ENCODE results near the gene DYNC1LI2.

DYNC1LI2 gene

DNA sequence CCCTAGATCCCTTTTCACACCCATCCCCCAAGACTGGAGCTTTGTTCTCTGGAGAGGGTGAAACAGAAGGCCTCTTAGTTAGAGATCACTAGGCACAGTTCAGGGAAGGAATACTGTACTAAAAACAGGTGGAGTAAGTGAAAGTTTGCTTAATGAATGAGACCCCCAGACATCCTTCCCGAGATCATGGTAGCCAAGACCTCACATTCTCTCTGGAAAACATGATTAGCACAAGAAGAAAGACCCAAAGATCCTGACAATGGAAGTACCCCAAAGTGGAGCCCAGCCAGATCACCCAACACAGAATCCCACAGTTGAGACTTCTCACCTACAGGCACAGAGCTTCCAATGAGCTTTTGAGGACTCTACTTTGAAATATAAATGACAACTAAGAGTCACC lies 51.5 kb downstream of the DYNC1LI2 start:
- no peak overlapping the region for H2AFZ ChIP-seq
- H3K4me1 ChIP-seq: peaks cover 9% of the 10 kb centered on the region
- no peak overlapping the region for H3K27ac ChIP-seq
- H3K27me3 ChIP-seq (ENCODE audit: control insufficient read depth, insufficient read depth, low read length): no peaks in the 10 kb centered on the region
- H3K4me3 ChIP-seq (ENCODE audit: low read depth, low read length): no peak overlapping the region
- H3K79me2 ChIP-seq: peaks cover 8% of the 10 kb centered on the region
- H3K36me3 ChIP-seq (ENCODE audit: control insufficient read depth, insufficient read depth, low read length): no peaks in the 10 kb centered on the region
- no peaks in the 10 kb centered on the region for H3K9me3 ChIP-seq (ENCODE audit: control insufficient read depth, low read length)
- H3K9ac ChIP-seq: no peak overlapping the region
- TF ChIP-seq, protein P1, sequence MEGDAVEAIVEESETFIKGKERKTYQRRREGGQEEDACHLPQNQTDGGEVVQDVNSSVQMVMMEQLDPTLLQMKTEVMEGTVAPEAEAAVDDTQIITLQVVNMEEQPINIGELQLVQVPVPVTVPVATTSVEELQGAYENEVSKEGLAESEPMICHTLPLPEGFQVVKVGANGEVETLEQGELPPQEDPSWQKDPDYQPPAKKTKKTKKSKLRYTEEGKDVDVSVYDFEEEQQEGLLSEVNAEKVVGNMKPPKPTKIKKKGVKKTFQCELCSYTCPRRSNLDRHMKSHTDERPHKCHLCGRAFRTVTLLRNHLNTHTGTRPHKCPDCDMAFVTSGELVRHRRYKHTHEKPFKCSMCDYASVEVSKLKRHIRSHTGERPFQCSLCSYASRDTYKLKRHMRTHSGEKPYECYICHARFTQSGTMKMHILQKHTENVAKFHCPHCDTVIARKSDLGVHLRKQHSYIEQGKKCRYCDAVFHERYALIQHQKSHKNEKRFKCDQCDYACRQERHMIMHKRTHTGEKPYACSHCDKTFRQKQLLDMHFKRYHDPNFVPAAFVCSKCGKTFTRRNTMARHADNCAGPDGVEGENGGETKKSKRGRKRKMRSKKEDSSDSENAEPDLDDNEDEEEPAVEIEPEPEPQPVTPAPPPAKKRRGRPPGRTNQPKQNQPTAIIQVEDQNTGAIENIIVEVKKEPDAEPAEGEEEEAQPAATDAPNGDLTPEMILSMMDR (IDR thresholded peaks at IDR 0.05): no peak
- no peak overlapping the region for H3K4me2 ChIP-seq (ENCODE audit: low read length)

DNA sequence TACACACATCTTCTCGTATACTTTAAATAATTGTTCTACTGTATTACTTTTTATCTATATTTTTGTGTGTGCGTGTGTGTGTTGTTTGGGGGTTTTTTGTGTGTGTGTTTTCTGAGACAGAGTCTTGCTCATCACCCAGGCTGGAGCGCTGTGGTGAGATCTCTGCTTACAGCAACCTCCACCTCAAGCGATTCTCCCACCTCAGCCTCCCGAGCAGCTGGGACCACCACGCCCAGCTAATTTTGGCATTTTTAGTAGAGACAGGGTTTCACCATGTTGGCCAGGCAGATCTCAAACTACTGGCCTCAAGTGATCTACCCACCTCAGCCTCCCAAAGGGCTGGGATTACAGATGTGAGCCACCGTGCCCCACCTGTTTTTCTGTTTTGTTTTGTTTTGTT lies 53.4 kb downstream of the DYNC1LI2 start:
- Histone ChIP-seq H3K9me3 (ENCODE audit: control insufficient read depth, low read length) (no peaks in the 10 kb centered on the region), H3K9ac (no peak overlapping the region), H3K4me1 (peaks cover 11% of the 10 kb centered on the region), H3K36me3 (ENCODE audit: control insufficient read depth, insufficient read depth, low read length) (no peaks in the 10 kb centered on the region), H3K27me3 (ENCODE audit: control insufficient read depth, insufficient read depth, low read length) (no peaks in the 10 kb centered on the region), H3K4me3 (ENCODE audit: low read depth, low read length) (no peak overlapping the region), H3K27ac (no peak overlapping the region), H3K79me2 (peaks cover 23% of the 10 kb centered on the region), H2AFZ (no peak overlapping the region), H3K4me2 (ENCODE audit: low read length) (no peak overlapping the region)
- TF ChIP-seq, protein P1 (IDR thresholded peaks at IDR 0.05): no peak

DNA sequence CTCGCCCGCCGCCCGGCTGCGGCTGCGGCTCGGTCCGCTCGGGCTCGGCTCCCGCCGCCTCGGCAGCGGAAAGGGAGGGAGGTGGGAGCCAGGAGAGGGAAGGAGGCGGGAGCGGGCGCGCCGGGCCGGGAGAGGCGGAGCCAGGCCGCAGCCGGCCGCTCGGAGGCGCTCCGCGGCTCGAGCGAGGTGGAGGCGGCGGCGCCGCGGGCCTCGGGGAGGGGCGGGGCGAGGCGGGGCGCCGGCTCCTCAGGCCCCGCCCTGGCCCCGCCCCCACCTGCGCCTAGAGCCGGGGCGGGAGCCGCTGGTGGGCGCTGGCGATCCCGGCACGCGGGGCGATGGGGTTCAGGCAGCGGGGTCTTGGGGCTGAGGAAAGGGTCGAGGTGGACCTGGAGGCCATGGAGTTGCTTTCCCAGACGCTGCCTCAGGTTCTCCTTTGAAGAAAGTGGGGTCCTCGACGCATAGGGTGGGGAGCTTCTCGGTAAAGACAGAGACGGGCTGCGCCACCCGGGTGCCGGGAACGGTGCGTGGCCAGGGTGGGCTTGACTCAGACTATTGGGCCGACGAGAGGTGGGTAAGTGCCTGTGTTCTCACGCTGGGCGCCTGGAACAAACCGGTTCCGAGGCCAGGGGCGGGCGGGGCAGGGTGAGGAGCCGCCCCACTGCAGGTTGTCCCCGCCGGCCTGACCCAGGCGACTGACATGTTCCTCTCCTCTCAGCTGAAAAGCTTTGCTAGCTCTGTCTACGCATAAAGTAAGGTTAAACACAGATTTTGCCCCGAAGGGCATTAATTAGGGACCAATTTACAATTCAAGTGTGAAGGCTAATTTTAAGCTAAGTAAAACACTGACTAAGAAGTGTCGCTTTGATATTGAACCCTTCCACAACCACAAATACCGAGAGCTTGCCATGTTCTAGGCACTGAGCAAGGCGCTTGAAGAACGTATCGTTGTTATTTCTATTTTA lies 54.5 kb downstream of the DYNC1LI2 start, which contains the start of gene CMTM4:
TSS of gene CMTM4 (minus strand) at position 75 of the 962 bp plus-strand sequence. CDS start 218 bp downstream, outside the sequence.
- H3K4me3 ChIP-seq (ENCODE audit: low read depth, low read length): peak within 1 kb of the TSS; percentile 93
- TF ChIP-seq, protein P1 (IDR thresholded peaks at IDR 0.05): peak; percentile 15
- no peaks in the 10 kb centered on the region for H3K36me3 ChIP-seq (ENCODE audit: control insufficient read depth, insufficient read depth, low read length)
- H3K27me3 ChIP-seq (ENCODE audit: control insufficient read depth, insufficient read depth, low read length): no peaks in the 10 kb centered on the region
- peaks cover 11% of the 10 kb centered on the region for H3K4me1 ChIP-seq
- peak within 1 kb of the TSS; percentile 90 for H3K27ac ChIP-seq
- H2AFZ ChIP-seq: peak within 1 kb of the TSS; percentile 99
- H3K4me2 ChIP-seq (ENCODE audit: low read length): peak within 1 kb of the TSS; percentile 99
- no peaks in the 10 kb centered on the region for H3K9me3 ChIP-seq (ENCODE audit: control insufficient read depth, low read length)
- H3K79me2 ChIP-seq: peaks cover 33% of the 10 kb centered on the region
- H3K9ac ChIP-seq: peak within 1 kb of the TSS; percentile 79

DNA sequence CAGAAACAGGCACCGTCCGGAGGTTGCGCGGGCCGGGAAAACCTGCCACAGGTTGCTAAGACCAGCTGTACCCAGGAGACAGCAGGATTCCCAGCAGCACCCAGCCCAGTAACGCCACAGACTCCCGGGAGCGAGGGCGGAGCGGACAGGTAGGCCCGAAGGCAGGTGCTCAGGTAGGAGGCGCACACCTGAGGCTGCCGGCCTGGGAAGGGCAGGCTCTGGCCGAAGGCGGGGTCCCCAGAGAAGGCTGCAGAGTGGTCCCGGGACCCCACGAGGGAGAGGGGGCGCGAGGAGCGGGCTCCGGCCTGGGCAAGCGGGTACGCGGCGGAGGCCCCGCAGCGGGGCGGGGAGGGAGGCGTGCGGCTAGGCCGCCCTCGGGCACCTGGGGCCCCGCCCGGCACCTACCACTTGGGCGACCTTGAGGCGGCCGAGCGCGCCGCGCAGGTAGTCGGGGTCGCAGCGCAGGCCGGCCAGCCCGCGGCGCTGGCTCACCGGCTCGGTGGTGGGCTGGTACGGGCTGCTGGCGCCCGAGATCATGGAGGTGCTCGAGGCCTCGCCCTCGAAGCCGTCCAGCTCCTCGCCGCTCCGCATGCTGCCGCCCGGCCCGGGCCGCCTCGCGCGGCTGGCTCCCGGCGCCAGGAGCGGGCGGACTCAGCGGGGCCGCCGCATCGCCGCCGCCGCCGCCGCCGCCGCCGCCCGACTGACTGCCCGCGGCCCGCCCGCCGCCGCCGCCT lies 55.3 kb downstream of the DYNC1LI2 start:
- H3K4me3 ChIP-seq (ENCODE audit: low read depth, low read length): peak overlapping the region; percentile 64
- peak overlapping the region; percentile 78 for H3K27ac ChIP-seq
- H3K9me3 ChIP-seq (ENCODE audit: control insufficient read depth, low read length): no peaks in the 10 kb centered on the region
- peak overlapping the region; percentile 86 for H2AFZ ChIP-seq
- peak overlapping the region; percentile 65 for H3K4me2 ChIP-seq (ENCODE audit: low read length)
- peak overlapping the region; percentile 69 for H3K9ac ChIP-seq
- TF ChIP-seq, protein P1 (IDR thresholded peaks at IDR 0.05): no peak
- H3K27me3 ChIP-seq (ENCODE audit: control insufficient read depth, insufficient read depth, low read length): no peaks in the 10 kb centered on the region
- H3K4me1 ChIP-seq: peaks cover 11% of the 10 kb centered on the region
- peaks cover 35% of the 10 kb centered on the region for H3K79me2 ChIP-seq
- H3K36me3 ChIP-seq (ENCODE audit: control insufficient read depth, insufficient read depth, low read length): no peaks in the 10 kb centered on the region

Data from parathyroid adenoma (tissue), 2 donors.